COR-L47 (cell line): ENCODE data around the gene CACNB4.
A peak's percentile ranks its signal among the peaks of the same experiment; 100 is the strongest.

Source experiments
- DNase-seq: peaks from one replicate; lab custom pipeline; 2025; lab: John Stamatoyannopoulos, UW

Gene CACNB4

GRCh38 chr2:151975460-151976414 lies 123.1 kb downstream of the CACNB4 start:
- DNase-seq: no peak

- no peak for DNase-seq
Observed at GRCh38 chr2:151974988-151975387, 123.9 kb downstream of the CACNB4 start.

GRCh38 chr2:151973901-151974199 lies 125.0 kb downstream of the CACNB4 start:
- peak; percentile 59 for DNase-seq

GRCh38 chr2:151973013-151973900 lies 125.6 kb downstream of the CACNB4 start:
- DNase-seq: peak; percentile 13

GRCh38 chr2:151972241-151973012 lies 126.4 kb downstream of the CACNB4 start:
- DNase-seq: no peak

- no peak for DNase-seq
Observed at GRCh38 chr2:151971301-151972051, 127.4 kb downstream of the CACNB4 start.

- no peak for DNase-seq
Observed at GRCh38 chr2:151968770-151969470, 129.9 kb downstream of the CACNB4 start.

GRCh38 chr2:151967829-151968722 lies 130.8 kb downstream of the CACNB4 start:
- no peak for DNase-seq

GRCh38 chr2:151965884-151966283 lies 133.0 kb downstream of the CACNB4 start:
- DNase-seq: no peak

GRCh38 chr2:151961558-151961957 lies 137.3 kb downstream of the CACNB4 start:
- no peak for DNase-seq

- DNase-seq: no peak
Observed at GRCh38 chr2:151959238-151959637, 139.6 kb downstream of the CACNB4 start.

GRCh38 chr2:151953467-151953866 lies 145.4 kb downstream of the CACNB4 start:
- no peak for DNase-seq

- DNase-seq: no peak
Observed at GRCh38 chr2:151952691-151953456, 146.0 kb downstream of the CACNB4 start.

- DNase-seq: no peak
Observed at GRCh38 chr2:151947813-151948165, 151.1 kb downstream of the CACNB4 start.

- no peak for DNase-seq
Observed at GRCh38 chr2:151946899-151947812, 151.7 kb downstream of the CACNB4 start.

GRCh38 chr2:151946250-151946884 lies 152.5 kb downstream of the CACNB4 start:
- no peak for DNase-seq

GRCh38 chr2:151945602-151946001 lies 153.2 kb downstream of the CACNB4 start:
- no peak for DNase-seq
